Stimulated activated CD4-positive, alpha-beta T cell treated with anti-CD3 and anti-CD28 coated beads, Interleukin-2, amount 100 ng/mL, for 24 hours (primary cell): ENCODE measurements around the gene TRMO.

ENCODE experiments used
- DNase-seq, 2 donors: peaks; one replicate each; pipeline ENCODE4 v3.0.0-alpha.2; 2020

TRMO gene

DNA sequence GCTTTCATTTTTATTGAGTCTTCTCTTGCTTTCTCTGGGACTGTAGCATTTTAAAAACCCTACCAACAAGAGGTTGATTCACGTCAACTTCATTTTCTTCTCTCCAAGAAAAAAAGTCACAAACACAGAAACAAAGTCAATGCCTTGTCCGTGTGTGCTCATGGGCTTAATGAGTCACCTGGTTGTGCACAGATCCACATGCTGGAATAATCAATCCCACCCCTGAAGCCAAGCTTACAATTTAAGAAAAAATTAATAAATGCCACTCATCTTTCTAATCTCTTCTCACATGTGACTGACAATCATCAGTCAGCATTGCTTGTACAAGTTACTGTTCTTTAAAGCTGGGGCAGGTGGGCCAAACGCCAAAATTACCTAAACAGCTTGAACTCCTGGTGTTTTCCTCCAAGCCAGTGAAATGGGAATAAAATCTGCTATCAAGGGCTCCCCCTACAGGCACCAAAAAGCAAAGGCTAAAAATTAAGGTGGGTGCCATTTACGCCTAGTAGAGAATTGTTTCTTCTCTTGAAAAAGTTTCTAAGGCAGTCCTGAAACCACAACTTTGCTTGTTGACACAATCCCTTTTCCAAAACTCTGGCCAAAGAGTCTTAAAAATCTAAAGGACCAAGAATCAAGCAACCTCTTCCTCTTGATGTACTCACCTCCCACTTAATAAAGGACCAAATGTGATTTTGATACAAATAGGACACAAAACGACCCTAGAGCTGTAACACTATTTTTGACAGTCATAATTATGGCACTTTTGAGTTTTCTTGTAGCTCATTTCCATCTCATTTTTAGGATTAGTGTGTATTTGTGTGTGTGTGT lies 21.3 kb downstream of the TRMO start:
- no peak for DNase-seq

DNA sequence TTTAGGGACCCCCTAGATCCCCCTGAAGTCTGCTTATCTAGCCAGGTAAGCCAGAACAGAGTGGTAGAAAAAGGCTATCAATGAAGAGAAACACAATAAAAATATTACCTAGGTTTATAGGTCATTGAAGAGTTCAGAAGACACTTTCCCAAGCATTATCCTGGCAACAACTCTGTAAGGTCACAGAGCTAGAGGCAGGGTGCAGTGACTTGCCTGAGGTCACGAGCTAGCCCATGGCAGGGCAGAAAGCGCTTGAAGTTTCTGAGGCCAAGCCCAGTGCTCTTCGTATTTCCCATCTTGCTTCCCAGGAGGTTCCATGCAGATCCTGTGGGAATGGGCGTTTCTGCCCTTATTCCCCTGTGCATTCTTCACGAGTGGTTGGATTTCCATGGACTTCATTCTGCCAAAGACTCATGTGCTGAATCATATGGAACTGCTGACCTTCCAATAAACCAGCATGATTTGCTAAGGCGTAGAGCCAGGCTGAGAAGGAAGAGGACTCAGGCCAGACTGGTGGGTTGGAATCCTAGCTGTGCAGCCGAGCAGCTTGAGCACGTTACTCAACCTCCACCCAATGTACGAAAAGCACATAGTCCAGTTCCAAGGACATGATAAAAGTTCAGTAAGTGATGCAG lies 22.1 kb downstream of the TRMO start:
- DNase-seq, result no peak

- DNase-seq, result peak in 1 of 2 donors; percentile 13
Measured at GRCh38 chr9:97895695-97896332, 26.5 kb downstream of the TRMO start.

- no peak for DNase-seq
Measured at GRCh38 chr9:97895211-97895610, 27.1 kb downstream of the TRMO start.

DNA sequence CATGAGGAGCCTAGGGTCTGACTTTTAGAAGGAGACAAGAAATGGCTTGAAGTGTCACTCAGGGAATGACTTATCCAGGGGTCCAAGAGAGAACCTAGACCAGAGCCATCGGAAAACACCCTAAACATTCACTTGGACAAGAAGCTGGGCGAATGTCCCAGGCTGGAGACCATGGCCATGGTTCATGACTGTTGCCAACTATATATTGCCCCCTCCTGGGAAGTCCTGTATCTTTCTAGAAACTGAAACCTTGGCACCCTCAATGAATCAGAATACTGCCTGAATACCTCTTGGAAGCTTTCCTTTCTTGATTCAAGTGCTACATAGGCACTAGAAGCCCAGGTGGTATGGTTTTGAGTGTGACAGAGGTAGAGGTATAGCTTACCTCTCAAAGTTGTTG lies 29.9 kb downstream of the TRMO start:
- no peak for DNase-seq

DNA sequence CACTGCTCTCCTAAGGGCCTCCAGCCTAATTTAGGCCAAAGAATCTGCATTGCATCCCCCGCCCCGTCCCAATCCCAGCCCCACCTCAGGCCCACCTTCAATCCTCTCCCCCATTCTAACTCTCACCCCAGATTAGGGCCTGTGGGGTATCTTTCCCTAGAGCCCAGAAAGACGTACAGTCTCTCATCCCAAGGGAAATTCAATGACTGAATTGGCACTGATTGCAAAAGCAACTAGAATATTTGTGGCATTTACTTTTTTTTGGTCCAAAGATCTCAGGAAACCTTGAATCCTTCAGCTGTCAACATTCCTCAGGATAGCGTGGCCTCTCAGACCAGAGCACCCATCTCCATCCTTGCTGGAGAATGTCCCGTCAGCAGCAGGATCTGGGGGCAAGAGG lies 30.6 kb downstream of the TRMO start:
- DNase-seq, result no peak

DNA sequence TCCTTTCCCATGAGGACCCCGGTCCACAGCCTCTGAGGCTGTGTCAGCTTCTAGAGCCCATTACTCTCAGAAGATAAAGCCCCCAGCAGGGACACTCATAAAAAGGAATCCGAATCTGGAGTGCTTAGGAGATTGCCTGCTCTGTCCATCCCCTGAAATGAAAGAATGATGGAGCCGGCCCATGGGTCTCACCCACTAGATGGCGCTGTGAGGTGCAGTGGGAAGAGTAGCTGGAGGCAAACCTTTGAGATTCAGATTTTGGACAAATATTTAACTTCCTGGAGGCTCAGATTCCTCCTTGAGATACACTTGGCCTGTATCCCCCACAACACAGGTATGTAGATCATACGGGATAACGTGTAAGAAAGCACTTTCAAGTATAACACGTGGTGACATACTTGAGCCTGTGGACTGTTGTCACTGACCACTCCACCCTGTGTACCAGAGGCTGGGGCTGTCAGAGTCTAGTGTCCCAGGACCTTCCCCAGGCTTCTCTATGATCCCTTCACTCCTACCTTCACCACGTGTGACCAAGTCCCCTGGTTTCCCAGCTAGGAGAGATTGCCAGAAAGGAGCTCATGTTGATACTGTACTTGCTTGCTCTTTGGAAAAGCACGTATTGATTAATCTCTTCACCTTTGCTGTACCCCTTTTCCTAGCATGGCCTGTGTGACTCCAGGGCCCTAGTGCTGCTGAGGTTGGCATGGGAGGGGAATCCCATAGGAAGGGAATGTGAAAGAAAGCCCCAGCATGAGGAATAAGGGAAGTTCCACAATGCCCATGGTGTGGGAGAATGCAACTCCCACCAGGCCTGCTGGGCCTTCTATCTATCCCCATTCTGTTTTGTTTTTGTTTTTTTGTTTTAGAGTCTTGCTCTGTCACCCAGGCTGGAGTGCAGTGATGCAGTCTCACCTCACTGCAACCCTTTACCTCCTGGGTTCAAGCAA lies 32.1 kb downstream of the TRMO start:
- peak; percentile 76 to 78 for DNase-seq

GRCh38 chr9:97880336-97880735 lies 42.0 kb downstream of the TRMO start:
- DNase-seq, result no peak

DNA sequence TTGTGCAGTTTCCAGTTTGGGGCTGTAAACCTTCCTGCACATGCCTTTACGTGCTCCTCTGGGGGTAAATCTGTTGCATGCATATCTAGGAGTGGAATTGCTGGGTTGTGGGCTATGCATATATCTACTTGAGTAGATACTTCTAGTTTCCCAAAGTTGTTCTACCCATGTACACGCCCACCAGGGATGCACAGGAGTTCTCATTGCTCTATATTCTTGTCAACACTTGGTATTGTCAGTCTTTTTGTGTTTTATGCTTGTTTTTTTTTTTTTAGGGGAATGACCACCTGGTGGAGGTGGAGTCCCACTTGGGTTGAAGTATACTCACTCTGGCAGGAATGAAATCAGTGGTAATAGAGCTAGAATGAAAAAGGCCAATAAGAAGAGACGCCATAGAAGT lies 46.2 kb downstream of the TRMO start:
- no peak for DNase-seq

DNA sequence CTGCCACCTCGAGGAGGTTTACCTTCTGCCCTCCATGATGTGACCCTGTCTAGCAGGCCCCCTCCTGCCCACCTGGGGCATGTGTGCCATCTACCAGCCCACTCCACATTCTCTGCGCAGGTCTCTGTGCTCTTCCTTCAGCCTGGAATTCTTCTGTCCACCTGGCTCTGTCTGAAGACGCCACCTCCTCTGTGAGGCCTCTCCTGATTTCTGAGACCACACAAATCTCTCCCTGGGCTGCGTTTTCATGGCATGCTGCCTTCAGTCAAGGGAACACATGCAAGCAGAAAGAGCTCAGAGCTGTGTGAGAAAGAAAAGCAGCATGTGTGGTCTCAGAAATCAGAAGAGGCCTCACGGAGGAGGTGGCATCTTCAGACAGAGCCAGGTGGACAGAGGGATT lies 47.2 kb downstream of the TRMO start:
- no peak for DNase-seq

- no peak for DNase-seq
Measured at GRCh38 chr9:97874624-97875023, 47.7 kb downstream of the TRMO start.

GRCh38 chr9:97873882-97874281 lies 48.4 kb downstream of the TRMO start:
- no peak for DNase-seq

GRCh38 chr9:97873425-97873824 lies 48.9 kb downstream of the TRMO start:
- no peak for DNase-seq

- no peak for DNase-seq
Measured at GRCh38 chr9:97868859-97869258, 53.4 kb downstream of the TRMO start.

GRCh38 chr9:97866848-97867247 lies 55.5 kb downstream of the TRMO start:
- DNase-seq, result no peak

DNA sequence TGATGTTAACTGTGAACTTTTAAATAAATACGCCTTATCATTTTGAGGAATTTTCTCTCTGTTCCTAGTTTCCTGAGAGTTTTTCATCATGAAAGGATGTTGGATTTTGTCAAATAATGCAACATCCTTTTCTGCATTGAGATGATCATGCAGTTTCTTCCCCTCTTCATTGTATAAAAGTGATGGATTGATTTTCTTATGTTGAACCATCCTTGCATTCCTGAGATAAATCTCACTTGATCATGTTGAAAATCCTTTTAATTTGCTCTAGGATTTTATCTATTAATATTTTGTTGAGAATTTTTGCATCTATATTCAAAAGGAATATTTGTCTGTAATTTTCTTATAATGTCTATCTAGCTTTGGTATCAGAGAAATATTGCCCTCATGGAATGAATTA lies 56.0 kb downstream of the TRMO start:
- DNase-seq, result no peak

- no peak for DNase-seq
Measured at GRCh38 chr9:97864396-97864795, 57.9 kb downstream of the TRMO start.

- DNase-seq, result no peak
Measured at GRCh38 chr9:97863314-97863713, 59.0 kb downstream of the TRMO start.

- no peak for DNase-seq
Measured at GRCh38 chr9:97861148-97861475, 61.2 kb downstream of the TRMO start.

GRCh38 chr9:97860451-97861147 lies 61.7 kb downstream of the TRMO start:
- no peak for DNase-seq

DNA sequence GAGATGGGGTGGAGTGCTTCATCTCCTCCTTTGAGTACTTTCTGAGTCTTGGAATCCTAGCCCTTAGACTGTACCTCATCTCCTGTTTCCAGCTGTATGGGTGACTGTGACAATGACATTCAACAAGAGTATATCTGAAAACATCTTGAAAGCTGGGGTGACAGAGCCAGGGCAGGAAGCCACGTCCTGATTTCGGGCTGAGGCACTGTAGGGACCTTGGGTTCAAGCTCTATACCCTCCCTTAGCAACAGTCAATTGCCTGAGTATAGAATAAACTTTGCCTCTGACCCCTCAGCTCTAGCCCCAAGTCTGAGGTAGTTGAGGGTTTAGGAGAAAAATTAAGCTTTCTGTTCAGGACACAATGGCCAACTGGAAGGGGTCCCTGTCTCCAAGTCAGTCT lies 63.0 kb downstream of the TRMO start:
- DNase-seq, result no peak

GRCh38 chr9:97858826-97859225 lies 63.5 kb downstream of the TRMO start:
- DNase-seq, result no peak

DNA sequence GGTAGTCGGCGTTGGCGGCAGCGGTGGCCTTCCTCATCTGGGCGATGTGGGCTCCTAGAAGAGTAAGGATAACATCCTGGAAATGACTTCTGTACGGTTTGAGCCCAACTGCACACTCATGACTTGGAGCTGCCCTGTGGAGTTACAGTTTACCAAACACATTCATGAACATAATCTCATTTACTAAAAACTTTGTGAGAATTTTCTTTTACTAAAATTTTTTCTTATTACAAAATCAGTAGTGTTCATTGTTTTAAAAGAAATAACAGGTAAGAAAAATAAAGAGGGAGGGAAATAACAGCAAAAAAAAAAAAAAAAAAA lies 63.9 kb downstream of the TRMO start:
- no peak for DNase-seq
